ACHN (cell line): ENCODE measurements around the gene IFI30.

Experiments
- DNase-seq: peaks from one replicate; pipeline ENCODE4 v3.0.0-alpha.2; 2015
- in situ Hi-C: cut with HindIII; loops from 2 replicates; pipeline ENCODE4 v1.10.0; 2017; ENCODE audit warnings: low sequenced_read_pairs, low pct_ligation_motif_present, low pct_unique_long_range_greater_than_20kb

The IFI30 gene

DNA sequence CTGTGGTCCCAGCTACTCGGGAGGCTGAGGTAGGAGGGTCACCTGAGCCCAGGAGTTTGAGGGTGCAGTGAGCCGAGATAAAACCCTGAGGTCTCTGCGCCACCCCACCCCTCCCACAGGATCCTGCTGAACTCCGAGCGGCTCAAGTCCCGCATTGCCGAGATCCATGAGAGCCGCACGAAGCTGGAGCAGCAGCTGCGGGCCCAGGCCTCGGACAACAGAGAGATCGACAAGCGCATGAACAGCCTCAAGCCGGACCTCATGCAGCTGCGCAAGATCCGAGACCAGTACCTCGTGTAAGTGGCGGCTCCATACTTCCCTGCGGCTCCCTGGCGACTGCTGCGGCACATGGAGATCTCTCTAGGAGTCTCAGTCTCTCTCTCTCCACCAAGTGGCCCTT, 6.6 kb upstream of the IFI30 start:
- no peak for DNase-seq
- in situ Hi-C loops = no loop called here

DNA sequence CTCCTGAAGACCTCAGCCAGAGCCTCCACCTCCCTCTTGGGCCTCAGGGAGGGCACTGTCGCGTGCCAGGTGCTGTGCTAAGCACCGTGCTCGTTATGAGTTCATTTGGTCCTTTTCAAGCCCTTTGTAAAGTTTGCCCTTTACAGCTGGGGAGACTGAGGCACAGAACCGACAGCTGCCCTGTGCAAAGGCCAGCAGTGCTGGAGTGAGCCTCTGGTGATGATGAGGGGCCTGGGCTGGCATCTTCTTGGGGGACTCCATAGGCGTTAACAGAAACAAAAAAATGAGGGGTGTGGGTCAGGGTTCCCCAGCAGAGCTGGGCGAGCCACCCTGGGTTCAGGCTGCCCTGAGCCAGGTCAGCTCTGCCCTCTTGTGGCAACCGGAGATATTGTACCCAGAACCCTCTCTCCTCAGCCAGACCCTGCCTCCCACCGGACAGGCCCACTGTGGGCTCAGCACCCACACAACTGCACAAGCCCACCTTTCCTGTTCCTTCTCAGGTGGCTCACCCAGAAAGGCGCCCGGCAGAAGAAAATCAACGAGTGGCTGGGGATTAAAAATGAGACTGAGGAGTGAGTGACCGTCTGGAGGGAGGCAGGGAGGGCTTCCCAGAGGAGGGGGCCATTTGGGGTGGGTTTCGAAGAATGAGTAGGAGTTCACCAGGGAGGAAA, 5.5 kb upstream of the IFI30 start:
- in situ Hi-C loops = no loop called here
- DNase-seq = peak; percentile 41

DNA sequence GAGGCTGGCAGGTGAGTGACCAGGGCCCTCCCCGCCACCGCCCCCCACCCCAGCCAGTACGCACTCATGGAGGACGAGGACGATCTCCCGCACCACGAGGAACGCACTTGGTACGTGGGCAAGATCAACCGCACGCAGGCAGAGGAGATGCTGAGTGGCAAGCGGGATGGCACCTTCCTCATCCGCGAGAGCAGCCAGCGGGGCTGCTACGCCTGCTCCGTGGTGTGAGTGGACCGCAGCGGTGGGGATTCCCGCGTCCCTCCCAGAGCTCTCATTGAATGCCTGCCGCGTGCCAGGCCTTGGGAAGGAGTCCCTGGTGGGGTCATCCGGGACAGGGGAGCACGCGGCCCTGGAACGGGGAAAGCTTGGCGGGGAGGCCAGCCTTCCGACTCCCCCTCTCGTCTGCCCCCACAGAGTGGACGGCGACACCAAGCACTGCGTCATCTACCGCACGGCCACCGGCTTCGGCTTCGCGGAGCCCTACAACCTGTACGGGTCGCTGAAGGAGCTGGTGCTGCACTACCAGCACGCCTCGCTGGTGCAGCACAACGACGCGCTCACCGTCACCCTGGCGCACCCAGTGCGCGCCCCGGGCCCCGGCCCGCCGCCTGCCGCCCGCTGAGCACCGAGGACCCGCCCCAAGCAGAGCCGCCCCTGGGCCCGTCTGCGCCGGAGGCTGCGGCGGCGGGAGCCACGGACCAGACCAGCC, 4.8 kb upstream of the IFI30 start:
- no peak for DNase-seq
- in situ Hi-C loops = no loop called here

DNA sequence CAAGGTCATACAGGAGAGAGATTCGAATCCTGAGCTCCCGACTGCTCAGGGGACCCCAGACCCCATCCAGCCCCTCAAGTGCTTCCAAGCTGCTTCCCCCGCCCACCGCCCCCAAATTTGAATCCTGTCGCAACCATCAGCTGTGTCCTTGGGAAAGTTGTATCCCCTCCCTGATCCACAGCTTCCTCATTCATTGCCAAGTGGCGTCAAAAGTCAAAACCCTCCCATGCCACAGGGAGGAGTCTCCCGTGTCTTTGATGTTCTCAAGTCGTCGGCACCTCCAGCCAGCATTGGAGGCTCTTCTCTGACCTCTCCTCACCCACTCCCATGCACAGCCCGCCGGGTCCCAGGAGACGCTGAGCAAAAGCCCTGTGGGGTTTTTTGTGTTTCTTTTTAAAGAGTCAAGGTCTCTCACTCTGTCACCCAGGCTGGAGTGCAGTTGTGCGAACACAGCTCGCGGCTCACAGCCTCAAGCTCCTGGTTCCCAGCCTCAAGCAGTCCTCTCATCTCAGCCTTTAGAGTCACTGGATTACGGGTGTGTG, 2.8 kb upstream of the IFI30 start:
- in situ Hi-C loops = no loop called here
- no peak for DNase-seq

DNA sequence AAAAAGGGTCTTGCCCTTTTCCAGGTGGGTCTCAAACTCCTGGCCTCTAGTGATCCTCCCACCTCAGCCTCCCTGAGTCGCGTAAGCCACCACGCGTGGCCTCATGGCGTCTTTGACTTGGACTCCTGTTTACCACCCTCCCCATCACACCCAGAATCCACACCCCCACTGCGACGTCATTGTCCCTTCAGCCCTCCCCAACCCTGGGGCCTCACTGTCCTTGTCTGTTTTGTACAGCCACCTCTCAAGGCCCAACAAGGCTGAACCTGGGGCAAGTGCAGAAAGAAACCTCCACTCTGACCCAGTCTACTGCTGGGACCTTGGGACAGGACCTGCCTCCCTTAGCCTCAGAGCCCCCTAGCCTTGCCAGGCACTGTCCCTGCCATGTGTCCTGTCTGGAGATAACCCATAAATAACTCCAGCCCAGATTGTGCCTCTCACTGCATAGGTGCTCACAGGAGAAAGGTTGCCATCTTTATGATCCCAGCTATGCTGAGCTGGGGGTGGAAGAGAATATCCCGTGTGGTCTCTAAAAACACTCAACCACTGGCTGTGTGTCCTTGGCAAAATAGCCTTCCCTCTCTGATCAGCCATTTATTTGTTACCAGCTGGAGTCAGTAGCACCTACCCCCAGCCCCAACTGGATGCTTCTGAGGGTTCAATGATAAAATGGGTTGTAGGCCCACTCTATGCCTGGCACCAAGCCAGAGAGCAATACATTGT, 1.8 kb upstream of the IFI30 start:
- in situ Hi-C loops = no loop called here
- no peak for DNase-seq

DNA sequence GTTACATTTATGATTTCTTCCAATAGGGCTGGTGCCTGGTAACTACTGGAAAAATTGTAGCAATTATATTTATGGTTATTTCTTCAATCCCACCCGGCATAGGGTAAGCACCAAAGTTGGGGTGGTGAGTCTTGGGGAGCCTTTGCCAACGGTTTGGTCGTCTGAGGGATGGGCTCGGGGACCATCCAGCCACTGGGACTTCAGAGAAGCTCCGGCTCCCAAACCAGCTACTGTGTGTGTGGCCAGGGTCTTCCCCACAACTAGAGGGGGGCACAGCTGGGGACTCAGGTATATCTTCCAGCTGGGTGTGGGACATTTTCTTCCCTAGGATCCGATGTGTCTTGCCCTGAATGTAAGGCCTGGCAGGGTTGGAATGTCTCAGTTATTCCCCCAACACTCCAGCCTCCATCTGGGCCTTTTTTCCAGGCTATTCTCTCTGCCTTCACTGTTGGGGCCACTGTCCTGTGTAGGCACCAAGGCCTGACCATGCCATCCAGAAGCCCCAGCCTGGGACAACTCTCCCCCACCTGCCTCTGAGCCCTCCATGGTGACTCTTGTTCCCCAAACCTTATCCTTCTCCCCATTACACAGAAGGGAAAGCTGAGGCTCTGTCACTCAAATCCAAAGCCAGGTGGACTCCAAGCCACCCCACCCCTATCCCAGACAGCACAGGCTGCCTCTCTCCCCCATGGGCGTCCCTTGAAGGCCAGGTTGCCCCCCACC, 1.1 kb upstream of the IFI30 start:
- in situ Hi-C loops = no loop called here
- no peak for DNase-seq

DNA sequence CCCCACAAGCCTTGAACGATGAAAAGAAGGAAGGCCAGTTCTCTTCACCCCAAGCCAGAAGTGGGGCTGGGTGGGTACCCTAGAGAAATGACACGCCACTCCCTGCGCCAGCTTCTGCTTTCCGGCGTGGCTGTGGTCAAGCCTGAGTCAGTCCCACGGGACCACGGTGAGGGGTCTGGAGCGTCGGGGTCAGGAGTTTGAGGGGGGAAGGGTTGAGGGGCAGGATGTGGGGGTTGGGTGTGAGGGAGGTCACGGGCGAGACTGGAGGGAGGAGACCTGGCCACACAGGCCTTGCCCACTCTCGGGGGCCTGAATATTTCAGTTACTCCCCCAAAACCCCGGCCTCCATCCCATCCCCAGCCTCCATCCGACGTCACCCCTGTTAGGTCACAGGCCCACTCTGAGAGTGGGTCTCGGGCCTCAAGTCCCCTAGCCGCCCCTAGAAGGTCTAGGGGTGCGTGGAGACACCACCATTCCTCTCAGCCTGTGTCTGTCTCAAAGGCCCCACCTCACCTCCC, 500 bp upstream of the IFI30 start:
- in situ Hi-C loops = no loop called here

DNA sequence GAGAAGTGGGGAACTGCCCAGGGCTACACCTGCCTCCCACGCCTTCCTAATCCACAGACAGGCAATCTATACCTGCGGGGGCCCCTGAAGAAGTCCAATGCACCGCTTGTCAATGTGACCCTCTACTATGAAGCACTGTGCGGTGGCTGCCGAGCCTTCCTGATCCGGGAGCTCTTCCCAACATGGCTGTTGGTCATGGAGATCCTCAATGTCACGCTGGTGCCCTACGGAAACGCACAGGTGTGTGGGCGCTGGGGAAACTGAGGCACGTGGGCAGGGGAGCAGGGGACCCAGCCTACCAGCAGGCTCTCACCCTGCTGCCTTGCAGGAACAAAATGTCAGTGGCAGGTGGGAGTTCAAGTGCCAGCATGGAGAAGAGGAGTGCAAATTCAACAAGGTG, 1.4 kb downstream of the IFI30 start:
- DNase-seq = no peak

More for the DNA sequence above, 500 bp upstream of the IFI30 start:
- DNase-seq = no peak

DNA sequence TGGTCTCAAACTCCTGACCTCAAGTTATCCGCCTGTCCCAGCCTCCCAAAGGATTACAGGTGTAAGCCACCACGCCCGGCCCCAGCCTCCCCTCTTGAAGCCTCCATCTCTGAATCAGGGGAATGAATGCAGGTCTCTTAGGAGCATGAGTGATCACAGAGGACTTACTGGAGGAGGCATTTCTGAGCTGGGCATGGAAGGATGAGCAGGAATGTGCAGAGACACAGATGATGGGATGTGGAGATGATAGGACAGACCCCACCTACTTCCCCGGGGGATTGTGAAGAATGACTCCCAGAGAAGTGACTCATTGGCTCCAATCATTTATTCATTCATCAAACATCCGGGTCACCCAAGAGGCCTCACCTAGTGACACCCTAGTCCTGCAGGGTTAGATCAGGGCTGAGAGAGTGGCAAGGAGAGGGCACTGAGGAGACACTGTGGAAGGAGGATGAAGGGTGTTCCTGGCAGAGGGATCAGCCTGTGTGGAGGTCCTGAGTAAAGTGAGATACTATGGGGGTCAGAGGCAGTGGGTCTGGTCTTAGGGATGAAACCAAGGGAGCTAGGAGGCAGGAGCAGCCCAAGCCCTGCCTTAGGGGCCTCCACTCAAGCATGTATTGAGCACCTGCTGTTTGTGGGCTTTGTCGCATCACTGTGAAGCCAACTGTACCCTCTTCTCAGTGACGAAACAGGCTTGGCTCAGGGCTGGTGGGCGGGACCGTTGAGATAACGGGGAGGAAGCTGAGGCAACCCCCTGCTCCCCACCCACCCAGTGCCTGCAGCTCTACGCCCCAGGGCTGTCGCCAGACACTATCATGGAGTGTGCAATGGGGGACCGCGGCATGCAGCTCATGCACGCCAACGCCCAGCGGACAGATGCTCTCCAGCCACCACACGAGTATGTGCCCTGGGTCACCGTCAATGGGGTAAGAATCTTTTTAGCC, 3.0 kb downstream of the IFI30 start:
- DNase-seq = no peak
- in situ Hi-C loops = no loop called here

More for the DNA sequence above, 1.4 kb downstream of the IFI30 start:
- in situ Hi-C loops = no loop called here

DNA sequence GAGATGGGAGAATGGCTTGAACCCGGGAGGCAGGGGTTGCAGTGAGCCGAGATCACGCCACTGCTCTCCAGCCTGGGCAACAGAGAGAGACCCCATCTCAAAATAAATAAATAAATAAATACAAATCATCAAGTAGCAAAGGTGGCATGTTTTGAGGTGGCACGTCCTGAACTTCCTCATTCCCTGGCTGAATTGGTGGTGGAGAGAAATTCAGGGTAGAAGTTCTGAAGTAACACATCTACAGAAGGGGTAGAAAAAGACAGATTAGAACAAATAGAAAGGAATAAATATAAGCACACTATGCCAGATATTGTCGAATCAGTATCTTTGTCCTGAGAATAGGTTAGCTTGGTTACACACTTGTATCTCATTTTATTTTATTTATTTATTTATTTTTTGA, 6.3 kb downstream of the IFI30 start:
- no peak for DNase-seq
- in situ Hi-C loops = no loop called here

DNA sequence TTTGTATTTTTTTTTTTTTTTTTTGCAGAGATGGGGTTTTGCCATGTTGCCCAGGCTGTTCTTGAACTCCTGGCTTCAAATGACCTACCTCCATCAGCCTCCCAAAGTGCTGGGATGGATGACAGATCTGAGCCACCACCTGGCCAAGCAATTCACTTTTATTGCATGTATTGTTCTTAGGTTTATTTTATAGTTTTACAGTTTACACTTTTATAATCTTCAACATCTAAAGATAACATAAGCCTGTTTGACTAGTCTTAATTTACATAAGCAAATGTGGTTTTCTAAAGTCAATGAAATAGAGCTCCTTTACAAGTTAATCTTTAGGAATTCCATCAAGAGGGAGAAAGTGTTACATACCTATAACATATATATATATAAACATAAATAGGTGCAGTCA, 9.9 kb downstream of the IFI30 start:
- no peak for DNase-seq
- in situ Hi-C loops = no loop called here

DNA sequence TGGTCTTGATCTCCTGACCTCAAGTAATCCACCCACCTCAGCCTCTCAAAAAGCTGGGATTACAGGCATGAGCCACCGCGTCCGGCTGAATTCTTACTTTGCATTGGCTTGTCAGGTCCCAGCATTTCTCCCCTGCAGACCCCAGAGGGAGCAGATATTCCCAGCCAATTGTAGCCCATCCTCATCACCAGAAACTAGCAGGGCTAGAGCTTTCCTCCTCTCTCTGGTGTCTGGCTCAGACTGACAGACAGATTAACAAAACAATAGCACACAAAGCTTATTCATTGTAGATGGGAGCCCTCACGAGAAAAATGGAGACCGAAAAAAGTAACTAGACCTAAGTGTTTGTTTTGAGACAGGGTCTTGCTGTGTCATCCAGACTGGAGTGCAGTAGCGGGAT, 11.9 kb downstream of the IFI30 start:
- in situ Hi-C loops = no loop called here
- no peak for DNase-seq

DNA sequence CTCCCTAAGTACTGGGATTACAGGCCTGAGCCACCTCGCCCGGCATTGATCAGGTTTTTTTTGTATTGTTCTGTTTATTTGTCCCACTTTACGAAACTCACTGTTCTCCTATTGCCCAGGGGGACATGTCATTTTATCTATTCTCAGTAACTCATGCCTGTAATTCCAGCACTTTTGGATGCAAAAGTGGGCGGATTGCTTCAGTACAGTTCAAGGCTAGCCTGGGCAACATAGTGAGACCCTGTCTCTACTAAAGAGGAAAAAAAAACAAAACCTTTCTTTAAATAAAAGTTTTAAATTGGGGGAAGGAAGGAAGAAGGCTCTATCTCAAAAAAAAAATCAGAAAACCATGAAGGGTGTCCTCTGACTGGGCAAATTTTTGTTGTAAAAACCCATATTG, 16.7 kb downstream of the IFI30 start:
- no peak for DNase-seq
- in situ Hi-C loops = no loop called here

DNA sequence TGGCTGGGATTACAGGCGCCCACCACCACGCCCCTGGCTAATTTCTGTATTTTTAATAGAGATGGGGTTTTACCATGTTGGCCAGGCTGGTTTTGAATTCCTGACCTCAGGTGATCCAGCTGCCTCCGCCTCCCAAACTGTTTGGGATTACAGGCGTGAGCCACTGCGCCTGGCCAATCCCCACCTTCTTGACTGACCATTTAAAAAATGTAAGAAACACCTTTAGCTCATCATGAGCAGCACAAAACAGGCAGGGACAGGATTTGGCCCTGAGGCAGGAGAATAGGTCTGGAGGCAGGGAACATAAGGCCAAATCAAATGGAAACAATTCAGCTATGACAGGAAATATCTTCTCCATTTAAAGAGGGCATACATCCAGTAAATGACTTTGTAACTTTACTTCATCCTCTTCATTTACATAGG, 18.0 kb downstream of the IFI30 start:
- in situ Hi-C loops = no loop called here
- no peak for DNase-seq

DNA sequence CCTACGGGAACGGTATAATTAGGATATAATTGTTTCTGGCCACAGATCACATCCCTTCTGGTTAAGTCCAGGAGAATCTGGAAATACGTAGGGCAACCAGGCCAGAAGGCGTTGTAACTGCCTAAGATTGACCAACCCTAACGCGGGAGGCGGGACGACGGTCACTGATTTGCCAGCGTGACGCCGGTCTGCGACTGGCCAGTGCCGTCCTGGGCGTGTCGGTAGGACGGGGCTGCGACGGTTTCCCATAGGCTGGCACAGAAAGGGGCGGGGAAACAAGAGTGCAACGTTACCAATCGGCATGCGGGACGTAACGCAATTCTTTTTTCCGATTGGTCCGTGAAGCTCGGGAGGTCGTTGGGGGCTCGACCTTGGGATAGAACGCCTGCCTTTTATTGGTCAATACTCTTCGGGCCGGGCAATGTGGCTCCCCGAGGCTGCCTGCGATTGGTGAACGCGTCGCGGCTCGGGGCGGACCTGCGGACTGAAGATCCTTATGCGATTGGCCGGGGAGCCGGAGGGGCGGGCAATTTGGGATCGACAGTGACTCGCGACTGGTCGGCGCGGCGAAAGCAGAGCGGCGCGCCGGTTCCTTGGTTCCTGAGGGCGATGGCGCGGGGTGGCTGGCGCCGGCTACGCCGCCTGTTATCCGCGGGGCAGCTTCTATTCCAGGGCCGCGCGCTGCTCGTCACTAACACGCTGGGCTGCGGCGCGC, 19.2 kb downstream of the IFI30 start, which contains the start of gene MPV17L2:
Gene MPV17L2, plus strand, starts transcription at position 546 of the 715 bp plus-strand sequence. Its CDS starts 64 bp downstream, at position 610.
- in situ Hi-C loops = no loop called here
- DNase-seq = peak; percentile 99

DNA sequence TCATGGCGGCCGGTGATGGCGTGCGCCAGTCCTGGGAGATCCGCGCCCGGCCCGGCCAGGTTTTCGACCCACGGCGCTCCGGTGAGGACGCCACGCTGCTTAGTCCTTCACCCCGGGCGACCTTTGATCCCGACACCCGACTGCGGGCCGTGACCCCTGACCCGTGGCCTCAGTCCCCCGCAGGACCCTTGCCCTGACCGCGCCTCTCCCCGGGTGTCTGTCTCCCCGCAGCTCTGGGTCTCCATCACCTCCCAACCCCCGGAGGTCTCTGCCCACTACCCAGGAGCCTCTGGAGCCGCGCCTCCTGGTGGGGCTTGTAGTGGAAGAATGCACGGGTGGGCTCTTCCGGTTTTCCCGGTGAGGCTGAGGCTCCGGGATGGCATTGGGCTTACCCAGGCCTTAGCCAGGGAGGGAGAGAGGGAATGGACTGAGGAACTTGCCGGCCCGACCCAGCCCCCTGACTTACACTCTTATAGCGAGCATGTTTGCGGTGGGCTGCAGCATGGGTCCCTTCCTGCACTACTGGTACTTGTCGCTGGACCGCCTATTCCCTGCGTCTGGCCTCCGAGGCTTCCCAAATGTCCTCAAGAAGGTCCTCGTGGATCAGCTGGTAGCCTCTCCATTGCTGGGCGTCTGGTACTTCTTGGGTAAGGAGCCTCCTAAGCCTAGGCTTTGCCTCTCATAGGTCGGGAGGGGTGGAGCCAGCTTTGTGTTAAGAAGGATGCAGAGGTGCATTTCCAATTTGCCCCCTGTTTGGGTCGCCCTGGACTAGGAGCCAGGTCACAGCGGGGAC, 20.0 kb downstream of the IFI30 start:
- DNase-seq = no peak
- in situ Hi-C loops = no loop called here
